ENCODE measurements around the gene ATP6AP2. TPM values are rescaled to one million over a fixed set of nuclear protein-coding genes. Genes with fewer than 3 reads are reported as not detected.

ATP6AP2 gene
- total RNA-seq, 2 experiments from 2014 or later: 28.2 to 34.9 TPM

GRCh38 chrX:40552768-40553167 lies 28.0 kb upstream of the ATP6AP2 start:
- Histone ChIP-seq H3K79me2 (ENCODE audit: insufficient read depth, low read depth, low read length) (no peaks in the 10 kb centered on the region), H3K9me3 (ENCODE audit: low read length) (no peaks in the 10 kb centered on the region), H3K4me2 (ENCODE audit: low read length) (no peak overlapping the region), H3K4me3 (ENCODE audit: low read depth, low read length, poor library complexity, severe bottlenecking) (no peak overlapping the region), H3K9me2 (ENCODE audit: insufficient read depth, low read length) (no peaks in the 10 kb centered on the region), H2AFZ (ENCODE audit: low read length) (no peak overlapping the region), H3K4me1 (ENCODE audit: insufficient read depth, low read length, poor library complexity, severe bottlenecking) (no peaks in the 10 kb centered on the region), H4K20me1 (ENCODE audit: insufficient read depth, low read length) (no peaks in the 10 kb centered on the region), H3K36me3 (ENCODE audit: insufficient read depth, low read length) (no peaks in the 10 kb centered on the region), H3K27ac (ENCODE audit: low read depth, low read length, poor library complexity, severe bottlenecking) (no peak overlapping the region)
- intact Hi-C loops (cut with micrococcal nuclease; ENCODE audit: unreplicated experiment): no loop called here
- POLR2A ChIA-PET: no interaction called here
- peak; percentile 14 for DNase-seq (ENCODE audit: low spot score)
- CTCF ChIA-PET (ENCODE audit: unreplicated experiment): no interaction called here
- BruUV-seq (replicated peaks): no TSS peak
- TF ChIP-seq CTCF (conservative IDR thresholded peaks at IDR 0.05; ENCODE audit: low read length): peak; percentile 41; the same call in 1 of the 2 replicates
- no peak for TF ChIP-seq EZH2phosphoT487 (IDR thresholded peaks at IDR 0.05; ENCODE audit: borderline replicate concordance, low read depth, low read length)

GRCh38 chrX:40558590-40558989 lies 22.2 kb upstream of the ATP6AP2 start:
- no peak for TF ChIP-seq CTCF (conservative IDR thresholded peaks at IDR 0.05; ENCODE audit: low read length)
- TF ChIP-seq EZH2phosphoT487 (IDR thresholded peaks at IDR 0.05; ENCODE audit: borderline replicate concordance, low read depth, low read length): no peak
- H3K36me3 ChIP-seq (ENCODE audit: insufficient read depth, low read length): no peaks in the 10 kb centered on the region
- no peaks in the 10 kb centered on the region for H3K4me1 ChIP-seq (ENCODE audit: insufficient read depth, low read length, poor library complexity, severe bottlenecking)
- no peak for DNase-seq (ENCODE audit: low spot score)
- H4K20me1 ChIP-seq (ENCODE audit: insufficient read depth, low read length): no peaks in the 10 kb centered on the region
- H3K4me3 ChIP-seq (ENCODE audit: low read depth, low read length, poor library complexity, severe bottlenecking): no peak overlapping the region
- CTCF ChIA-PET (ENCODE audit: unreplicated experiment): interaction anchor here (0.5 kb wide), 1 partner anchor 45 kb away, joined by 3 read pairs; no protein-coding TSS in a partner anchor
- H2AFZ ChIP-seq (ENCODE audit: low read length): no peak overlapping the region
- no peak overlapping the region for H3K27ac ChIP-seq (ENCODE audit: low read depth, low read length, poor library complexity, severe bottlenecking)
- H3K9me2 ChIP-seq (ENCODE audit: insufficient read depth, low read length): no peaks in the 10 kb centered on the region
- POLR2A ChIA-PET: no interaction called here
- H3K9me3 ChIP-seq (ENCODE audit: low read length): no peaks in the 10 kb centered on the region
- H3K4me2 ChIP-seq (ENCODE audit: low read length): no peak overlapping the region
- H3K79me2 ChIP-seq (ENCODE audit: insufficient read depth, low read depth, low read length): no peaks in the 10 kb centered on the region
- intact Hi-C loops (cut with micrococcal nuclease; ENCODE audit: unreplicated experiment): no loop called here
- BruUV-seq (replicated peaks): no TSS peak

GRCh38 chrX:40563784-40564183 lies 17.0 kb upstream of the ATP6AP2 start:
- H3K27ac ChIP-seq (ENCODE audit: low read depth, low read length, poor library complexity, severe bottlenecking): no peak overlapping the region
- ChIA-PET POLR2A (no interaction called here), CTCF (ENCODE audit: unreplicated experiment) (no interaction called here)
- no TSS peak for BruUV-seq (replicated peaks)
- no peaks in the 10 kb centered on the region for H3K36me3 ChIP-seq (ENCODE audit: insufficient read depth, low read length)
- H3K4me1 ChIP-seq (ENCODE audit: insufficient read depth, low read length, poor library complexity, severe bottlenecking): no peaks in the 10 kb centered on the region
- H3K4me3 ChIP-seq (ENCODE audit: low read depth, low read length, poor library complexity, severe bottlenecking): no peak overlapping the region
- no peak for DNase-seq (ENCODE audit: low spot score)
- H3K79me2 ChIP-seq (ENCODE audit: insufficient read depth, low read depth, low read length): no peaks in the 10 kb centered on the region
- H3K9me2 ChIP-seq (ENCODE audit: insufficient read depth, low read length): no peaks in the 10 kb centered on the region
- no peaks in the 10 kb centered on the region for H4K20me1 ChIP-seq (ENCODE audit: insufficient read depth, low read length)
- intact Hi-C loops (cut with micrococcal nuclease; ENCODE audit: unreplicated experiment): no loop called here
- no peaks in the 10 kb centered on the region for H3K9me3 ChIP-seq (ENCODE audit: low read length)
- TF ChIP-seq CTCF (conservative IDR thresholded peaks at IDR 0.05; ENCODE audit: low read length) (no peak), EZH2phosphoT487 (IDR thresholded peaks at IDR 0.05; ENCODE audit: borderline replicate concordance, low read depth, low read length) (no peak)
- H3K4me2 ChIP-seq (ENCODE audit: low read length): no peak overlapping the region
- no peak overlapping the region for H2AFZ ChIP-seq (ENCODE audit: low read length)
